Measurements from ENCODE around the gene CDH8. TPM values are rescaled to one million over a fixed set of nuclear protein-coding genes. Genes with fewer than 3 reads are reported as not detected.
A peak's percentile ranks its signal among the peaks of the same experiment; 100 is the strongest.

CDH8 gene
- total RNA-seq, 1 experiment from 2014 or later, result 5.7 TPM

- DNase-seq (peak; percentile 6), ATAC-seq (no peak)
- Histone ChIP-seq H3K79me2 (ENCODE audit: low read length) (no peaks in the 10 kb centered on the region), H2AFZ (ENCODE audit: low read length) (no peak overlapping the region), H3K4me3 (ENCODE audit: low read length) (no peak overlapping the region), H3K4me2 (ENCODE audit: low read length) (no peak overlapping the region), H3K9ac (ENCODE audit: low read length) (no peak overlapping the region), H3K9me2 (replicated peaks; ENCODE audit: low read length) (no peaks in the 10 kb centered on the region), H3K36me3 (ENCODE audit: low read depth, low read length) (no peaks in the 10 kb centered on the region), H3F3A (ENCODE audit: low read length, unreplicated experiment) (no peaks in the 10 kb centered on the region), H3K9me3 (ENCODE audit: low read length) (no peaks in the 10 kb centered on the region), H4K20me1 (ENCODE audit: low read length) (no peaks in the 10 kb centered on the region), H3K27me3 (ENCODE audit: low read length) (peaks cover 27% of the 10 kb centered on the region), H3K4me1 (ENCODE audit: insufficient read depth, low read length) (no peaks in the 10 kb centered on the region), H3K27ac (ENCODE audit: low read length) (no peak overlapping the region)
- ChIA-PET POLR2A (ENCODE audit: unreplicated experiment) (no interaction called here), CTCF (no interaction called here)
- no peak for TF ChIP-seq EZH2 (IDR thresholded peaks at IDR 0.05; ENCODE audit: low read length, unreplicated experiment)
- TF ChIP-seq, protein P1, sequence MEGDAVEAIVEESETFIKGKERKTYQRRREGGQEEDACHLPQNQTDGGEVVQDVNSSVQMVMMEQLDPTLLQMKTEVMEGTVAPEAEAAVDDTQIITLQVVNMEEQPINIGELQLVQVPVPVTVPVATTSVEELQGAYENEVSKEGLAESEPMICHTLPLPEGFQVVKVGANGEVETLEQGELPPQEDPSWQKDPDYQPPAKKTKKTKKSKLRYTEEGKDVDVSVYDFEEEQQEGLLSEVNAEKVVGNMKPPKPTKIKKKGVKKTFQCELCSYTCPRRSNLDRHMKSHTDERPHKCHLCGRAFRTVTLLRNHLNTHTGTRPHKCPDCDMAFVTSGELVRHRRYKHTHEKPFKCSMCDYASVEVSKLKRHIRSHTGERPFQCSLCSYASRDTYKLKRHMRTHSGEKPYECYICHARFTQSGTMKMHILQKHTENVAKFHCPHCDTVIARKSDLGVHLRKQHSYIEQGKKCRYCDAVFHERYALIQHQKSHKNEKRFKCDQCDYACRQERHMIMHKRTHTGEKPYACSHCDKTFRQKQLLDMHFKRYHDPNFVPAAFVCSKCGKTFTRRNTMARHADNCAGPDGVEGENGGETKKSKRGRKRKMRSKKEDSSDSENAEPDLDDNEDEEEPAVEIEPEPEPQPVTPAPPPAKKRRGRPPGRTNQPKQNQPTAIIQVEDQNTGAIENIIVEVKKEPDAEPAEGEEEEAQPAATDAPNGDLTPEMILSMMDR (conservative IDR thresholded peaks at IDR 0.05; ENCODE audit: low read depth, low read length), result no peak
- TF ChIP-seq EZH2phosphoT487 (IDR thresholded peaks at IDR 0.05; ENCODE audit: borderline replicate concordance, low read length), result no peak
- BruUV-seq (replicated peaks), result no TSS peak
- intact Hi-C loops (cut with micrococcal nuclease), result no loop called here
Observed at GRCh38 chr16:62038225-62038624, 2.0 kb upstream of the CDH8 start.

GRCh38 chr16:62036802-62037135 lies 531 bp upstream of the CDH8 start:
- DNase-seq (no peak), ATAC-seq (no peak)
- Histone ChIP-seq H3K27ac (ENCODE audit: low read length) (no peak overlapping the region), H3K9me2 (replicated peaks; ENCODE audit: low read length) (no peaks in the 10 kb centered on the region), H3K4me3 (ENCODE audit: low read length) (no peak overlapping the region), H4K20me1 (ENCODE audit: low read length) (no peaks in the 10 kb centered on the region), H3K36me3 (ENCODE audit: low read depth, low read length) (no peaks in the 10 kb centered on the region), H3K79me2 (ENCODE audit: low read length) (no peaks in the 10 kb centered on the region), H3K9me3 (ENCODE audit: low read length) (no peaks in the 10 kb centered on the region), H3K27me3 (ENCODE audit: low read length) (peaks cover 41% of the 10 kb centered on the region), H2AFZ (ENCODE audit: low read length) (no peak overlapping the region), H3F3A (ENCODE audit: low read length, unreplicated experiment) (no peaks in the 10 kb centered on the region), H3K4me2 (ENCODE audit: low read length) (no peak overlapping the region), H3K9ac (ENCODE audit: low read length) (no peak overlapping the region), H3K4me1 (ENCODE audit: insufficient read depth, low read length) (no peaks in the 10 kb centered on the region)
- no TSS peak for BruUV-seq (replicated peaks)
- POLR2A ChIA-PET (ENCODE audit: unreplicated experiment), result no interaction called here
- TF ChIP-seq EZH2phosphoT487 (IDR thresholded peaks at IDR 0.05; ENCODE audit: borderline replicate concordance, low read length), result no peak
- TF ChIP-seq, protein P1 (conservative IDR thresholded peaks at IDR 0.05; ENCODE audit: low read depth, low read length), result no peak
- TF ChIP-seq EZH2 (IDR thresholded peaks at IDR 0.05; ENCODE audit: low read length, unreplicated experiment), result no peak
- CTCF ChIA-PET, result no interaction called here
- intact Hi-C loops (cut with micrococcal nuclease), result no loop called here

GRCh38 chr16:62035115-62036092 lies 834 bp downstream of the CDH8 start:
- TF ChIP-seq, protein P1 (conservative IDR thresholded peaks at IDR 0.05; ENCODE audit: low read depth, low read length), result no peak
- TF ChIP-seq EZH2phosphoT487 (IDR thresholded peaks at IDR 0.05; ENCODE audit: borderline replicate concordance, low read length) (no peak), EZH2 (IDR thresholded peaks at IDR 0.05; ENCODE audit: low read length, unreplicated experiment) (no peak)
- H3K27me3 ChIP-seq (ENCODE audit: low read length), result peaks cover 53% of the 10 kb centered on the region
- no TSS peak for BruUV-seq (replicated peaks)
- H4K20me1 ChIP-seq (ENCODE audit: low read length), result no peaks in the 10 kb centered on the region
- H3K4me2 ChIP-seq (ENCODE audit: low read length), result no peak overlapping the region
- no peaks in the 10 kb centered on the region for H3K4me1 ChIP-seq (ENCODE audit: insufficient read depth, low read length)
- H3K9me3 ChIP-seq (ENCODE audit: low read length), result no peaks in the 10 kb centered on the region
- no peaks in the 10 kb centered on the region for H3F3A ChIP-seq (ENCODE audit: low read length, unreplicated experiment)
- POLR2A ChIA-PET (ENCODE audit: unreplicated experiment), result no interaction called here
- H3K4me3 ChIP-seq (ENCODE audit: low read length), result no peak overlapping the region
- H3K9ac ChIP-seq (ENCODE audit: low read length), result no peak overlapping the region
- intact Hi-C loops (cut with micrococcal nuclease), result no loop called here
- CTCF ChIA-PET, result no interaction called here
- ATAC-seq, result no peak
- H3K9me2 ChIP-seq (replicated peaks; ENCODE audit: low read length), result no peaks in the 10 kb centered on the region
- no peaks in the 10 kb centered on the region for H3K79me2 ChIP-seq (ENCODE audit: low read length)
- no peak overlapping the region for H2AFZ ChIP-seq (ENCODE audit: low read length)
- no peak for DNase-seq
- no peaks in the 10 kb centered on the region for H3K36me3 ChIP-seq (ENCODE audit: low read depth, low read length)
- no peak overlapping the region for H3K27ac ChIP-seq (ENCODE audit: low read length)

Measured in PC-3 (cell line).